Measurements from ENCODE around the gene GTPBP8.

- TF ChIP-seq CTCF (IDR thresholded peaks at IDR 0.05) (no peak), POLR2A (IDR thresholded peaks at IDR 0.05) (no peak)
Observed at GRCh38 chr3:113005611-113006010, 14.8 kb downstream of the GTPBP8 start.
